ENCODE results near the gene CPN2. TPM values are rescaled to one million over a fixed set of nuclear protein-coding genes. Genes with fewer than 3 reads are reported as not detected.

Gene CPN2
- total and polyA plus RNA-seq, 2 of the 8 experiments (the other 6 are each of a cell fraction or from before 2014, with no cell fraction given): 0.03 TPM; not detected in 1

DNA sequence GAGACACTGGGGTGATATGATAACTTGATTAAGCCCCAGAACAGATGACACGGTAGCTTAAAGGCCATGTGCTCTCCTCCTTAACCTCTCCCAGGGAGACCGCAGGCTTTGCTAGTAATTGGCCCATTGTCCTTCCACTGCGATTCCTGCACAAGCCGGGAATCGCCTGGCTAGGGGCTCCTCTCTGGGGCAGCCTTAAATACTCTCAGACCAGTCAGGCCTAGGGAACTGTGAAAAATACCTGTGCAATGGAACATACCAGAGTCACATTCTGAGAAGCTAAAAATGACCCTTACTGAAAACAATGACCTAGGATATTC lies 56.3 kb downstream of the CPN2 start:
- Histone ChIP-seq H3K23ac (ENCODE audit: insufficient read length) (no peak overlapping the region), H4K91ac (replicated peaks; ENCODE audit: insufficient read length, low read length) (no peak overlapping the region), H2AFZ (ENCODE audit: low read length) (no peak overlapping the region), H3K56ac (replicated peaks; ENCODE audit: insufficient read length, low read depth, low read length) (no peak overlapping the region), H3K9me3 (ENCODE audit: insufficient read depth in 2 of 2, low read depth in 1 of 2, low read length in 1 of 2) (no peaks in the 10 kb centered on the region), H3K79me2 (ENCODE audit: control insufficient read depth in 1 of 2, insufficient read depth in 2 of 2, low read length in 2 of 2) (no peaks in the 10 kb centered on the region), H3K23me2 (ENCODE audit: low read depth, low read length) (no peaks in the 10 kb centered on the region; the same call in 1 of the 2 replicates), H3K4ac (replicated peaks; ENCODE audit: insufficient read length, low read depth, low read length) (peak overlapping the region; percentile 64), H3K27ac (ENCODE audit: low read depth, low read length) (peak overlapping the region; percentile 29), H3K4me1 (replicated peaks in 1 of 4; ENCODE audit: control insufficient read depth in 3 of 4, insufficient read depth in 4 of 4, low read length in 3 of 4) (peaks cover 14 to 31% (median 20%) of the 10 kb centered on the region in 4 experiments), H4K8ac (ENCODE audit: extremely low read depth, insufficient read depth, low read length) (no peak overlapping the region), H3K18ac (ENCODE audit: extremely low read depth, low read length) (no peak overlapping the region), H2BK5ac (ENCODE audit: low read depth, low read length) (peak overlapping the region; percentile 55; the same call in 1 of the 2 replicates), H2BK20ac (ENCODE audit: low read length) (peak overlapping the region; percentile 94; the same call in 1 of the 2 replicates), H2BK120ac (replicated peaks; ENCODE audit: low read depth, low read length) (peak overlapping the region; percentile 95), H2BK12ac (ENCODE audit: low read depth, low read length) (peak overlapping the region; percentile 93; the same call in 1 of the 2 replicates), H3K4me3 (ENCODE audit: extremely low read depth in 1 of 4, insufficient read depth in 2 of 4, low read depth in 3 of 4, low read length in 4 of 4) (no peak overlapping the region), H3K14ac (ENCODE audit: insufficient read length) (no peak overlapping the region), H2BK15ac (ENCODE audit: low read length) (no peak overlapping the region), H3K79me1 (ENCODE audit: low read depth, low read length) (no peaks in the 10 kb centered on the region), H4K20me1 (replicated peaks in 1 of 2; ENCODE audit: control insufficient read depth in 1 of 2, insufficient read depth in 2 of 2, low read length in 2 of 2) (no peaks in the 10 kb centered on the region), H3K27me3 (replicated peaks in 1 of 4; ENCODE audit: control insufficient read depth in 3 of 4, extremely low read depth in 1 of 4, insufficient read depth in 3 of 4, low read length in 3 of 4) (peaks cover 0 to 3% (median 0%) of the 10 kb centered on the region in 4 experiments; a peak in 1 of 7 replicates), H2AK5ac (ENCODE audit: low read depth, low read length) (no peak overlapping the region), H4K5ac (ENCODE audit: insufficient read length, low read depth, low read length) (no peak overlapping the region), H3K36me3 (ENCODE audit: control insufficient read depth in 2 of 4, insufficient read depth in 4 of 4, low read length in 3 of 4) (no peaks in the 10 kb centered on the region), H3K4me2 (ENCODE audit: insufficient read depth in 1 of 2, low read depth in 2 of 2, low read length in 2 of 2) (peak overlapping the region in 1 of 2 experiments; percentile 0; a peak in 1 of 4 replicates), H3K9ac (replicated peaks in 1 of 4; ENCODE audit: extremely low read depth in 1 of 4, low read depth in 3 of 4, low read length in 3 of 4) (no peak overlapping the region; a peak in 1 of 7 replicates)
- no peak for TF ChIP-seq GABPA (IDR thresholded peaks at IDR 0.05; ENCODE audit: borderline replicate concordance, insufficient read depth, low read length)
- TF ChIP-seq ASH2L (IDR thresholded peaks at IDR 0.05; ENCODE audit: low read length): peak; percentile 35
- TF ChIP-seq, protein P1, sequence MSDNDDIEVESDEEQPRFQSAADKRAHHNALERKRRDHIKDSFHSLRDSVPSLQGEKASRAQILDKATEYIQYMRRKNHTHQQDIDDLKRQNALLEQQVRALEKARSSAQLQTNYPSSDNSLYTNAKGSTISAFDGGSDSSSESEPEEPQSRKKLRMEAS (IDR thresholded peaks at IDR 0.05): peak; percentile 70
- TF ChIP-seq RBBP5 (IDR thresholded peaks at IDR 0.05; ENCODE audit: borderline replicate concordance, low read depth, low read length): no peak
- TF ChIP-seq SRF (IDR thresholded peaks at IDR 0.05; ENCODE audit: low read depth, low read length): no peak
- TF ChIP-seq TBP (IDR thresholded peaks at IDR 0.05; ENCODE audit: low read depth, low read length): 0 out of 2 replicates have a peak, but pooled peaks have one; percentile 20
- TF ChIP-seq, protein P2, sequence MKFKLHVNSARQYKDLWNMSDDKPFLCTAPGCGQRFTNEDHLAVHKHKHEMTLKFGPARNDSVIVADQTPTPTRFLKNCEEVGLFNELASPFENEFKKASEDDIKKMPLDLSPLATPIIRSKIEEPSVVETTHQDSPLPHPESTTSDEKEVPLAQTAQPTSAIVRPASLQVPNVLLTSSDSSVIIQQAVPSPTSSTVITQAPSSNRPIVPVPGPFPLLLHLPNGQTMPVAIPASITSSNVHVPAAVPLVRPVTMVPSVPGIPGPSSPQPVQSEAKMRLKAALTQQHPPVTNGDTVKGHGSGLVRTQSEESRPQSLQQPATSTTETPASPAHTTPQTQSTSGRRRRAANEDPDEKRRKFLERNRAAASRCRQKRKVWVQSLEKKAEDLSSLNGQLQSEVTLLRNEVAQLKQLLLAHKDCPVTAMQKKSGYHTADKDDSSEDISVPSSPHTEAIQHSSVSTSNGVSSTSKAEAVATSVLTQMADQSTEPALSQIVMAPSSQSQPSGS (IDR thresholded peaks at IDR 0.05; ENCODE audit: low read length): no peak
- TF ChIP-seq, protein P3, sequence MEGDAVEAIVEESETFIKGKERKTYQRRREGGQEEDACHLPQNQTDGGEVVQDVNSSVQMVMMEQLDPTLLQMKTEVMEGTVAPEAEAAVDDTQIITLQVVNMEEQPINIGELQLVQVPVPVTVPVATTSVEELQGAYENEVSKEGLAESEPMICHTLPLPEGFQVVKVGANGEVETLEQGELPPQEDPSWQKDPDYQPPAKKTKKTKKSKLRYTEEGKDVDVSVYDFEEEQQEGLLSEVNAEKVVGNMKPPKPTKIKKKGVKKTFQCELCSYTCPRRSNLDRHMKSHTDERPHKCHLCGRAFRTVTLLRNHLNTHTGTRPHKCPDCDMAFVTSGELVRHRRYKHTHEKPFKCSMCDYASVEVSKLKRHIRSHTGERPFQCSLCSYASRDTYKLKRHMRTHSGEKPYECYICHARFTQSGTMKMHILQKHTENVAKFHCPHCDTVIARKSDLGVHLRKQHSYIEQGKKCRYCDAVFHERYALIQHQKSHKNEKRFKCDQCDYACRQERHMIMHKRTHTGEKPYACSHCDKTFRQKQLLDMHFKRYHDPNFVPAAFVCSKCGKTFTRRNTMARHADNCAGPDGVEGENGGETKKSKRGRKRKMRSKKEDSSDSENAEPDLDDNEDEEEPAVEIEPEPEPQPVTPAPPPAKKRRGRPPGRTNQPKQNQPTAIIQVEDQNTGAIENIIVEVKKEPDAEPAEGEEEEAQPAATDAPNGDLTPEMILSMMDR (IDR thresholded peaks at IDR 0.05; ENCODE audit: control extremely low read depth in 1 of 3, insufficient read depth in 1 of 3, low read depth in 1 of 3, low read length in 3 of 3): no peak
- 25% methylated on average over 5 of the region's 5 CpGs; no CpG with 5 or more reads in 1 of the 2 experiments for WGBS, 2 experiments (ENCODE audit: extremely low coverage in 1 of 2, insufficient coverage in 1 of 2, insufficient read length in 1 of 2, insufficient replicate concordance in 2 of 2, low coverage in 1 of 2, low lambda C conversion rate in 2 of 2, missing lambda C conversion rate in 1 of 2)
- POLR2A ChIA-PET (ENCODE audit: partially characterized antibody): interaction anchor here (0.8 to 6.5 kb wide), 9 partner anchors 8 to 161 kb away, joined by 3 to 42 read pairs (median 5); partner anchors contain the start of gene HES1
- no peak for DNase-seq (ENCODE audit: low read depth in 1 of 2, low spot score in 2 of 2)
- peak; percentile 39 for FAIRE-seq
- CTCF ChIA-PET (ENCODE audit: partially characterized antibody): interaction anchor here (0.9 to 1.7 kb wide), 8 partner anchors 8 to 39 kb away, joined by 3 to 9 read pairs (median 4); no protein-coding TSS in a partner anchor

Data from H1 (cell line).